Smooth muscle cell (in vitro differentiated cells): ENCODE measurements around the gene CHD3. TPM values are rescaled to one million over a fixed set of nuclear protein-coding genes. Genes with fewer than 3 reads are reported as not detected.

Experiments
- DNase-seq: peaks from one replicate; lab custom pipeline; 2025; ENCODE audit not compliant: unreplicated experiment; lab: John Stamatoyannopoulos, UW
- H2AFZ ChIP-seq: fragments of 200-600 bp; sonication (generic); 2 replicates; pipeline ENCODE4 v1.6.0; 2016; ENCODE audit warnings: antibody characterized with exemption, low read depth, mild to moderate bottlenecking
- H3F3A ChIP-seq: fragments of 200-600 bp; sonication (generic); 2 replicates; pipeline ENCODE4 v1.6.0; 2017; ENCODE audit warnings: antibody characterized with exemption, low read depth
- H3K27ac ChIP-seq: fragments of 200-600 bp; sonication (generic); 2 replicates; pipeline ENCODE4 v1.5.1; 2016; ENCODE audit warnings: low read depth, mild to moderate bottlenecking
- H3K27me3 ChIP-seq: fragments of 200-600 bp; sonication (generic); 2 replicates; pipeline ENCODE4 v1.6.1; 2016; ENCODE audit warnings: low read depth, mild to moderate bottlenecking
- H3K36me3 ChIP-seq: fragments of 200-600 bp; sonication (generic); 2 replicates; pipeline ENCODE4 v1.5.1; 2016; ENCODE audit warnings: low read depth
- H3K4me1 ChIP-seq: fragments of 200-600 bp; sonication (generic); 2 replicates; pipeline ENCODE4 v1.5.1; 2016; ENCODE audit warnings: low read depth
- H3K4me2 ChIP-seq: fragments of 200-600 bp; sonication (generic); 2 replicates; pipeline ENCODE4 v1.6.0; 2016; ENCODE audit warnings: mild to moderate bottlenecking
- H3K4me3 ChIP-seq: fragments of 200-600 bp; sonication (generic); 2 replicates; pipeline ENCODE4 v1.5.1; 2016; ENCODE audit warnings: mild to moderate bottlenecking
- H3K79me2 ChIP-seq: fragments of 200-600 bp; sonication (generic); 2 replicates; pipeline ENCODE4 v1.6.0; 2016; ENCODE audit warnings: low read depth, mild to moderate bottlenecking
- H3K9ac ChIP-seq: fragments of 200-600 bp; sonication (generic); 2 replicates; pipeline ENCODE4 v1.6.0; 2016; ENCODE audit warnings: low read depth
- H3K9me3 ChIP-seq: fragments of 200-600 bp; sonication (generic); replicated peaks from 2 replicates; pipeline ENCODE4 v1.5.1; 2016; ENCODE audit warnings: low read depth
- H4K20me1 ChIP-seq: fragments of 200-600 bp; sonication (generic); 2 replicates; pipeline ENCODE4 v1.6.0; 2016; ENCODE audit warnings: low read depth
- CTCF ChIP-seq: fragments of 200-600 bp; sonication (generic); IDR thresholded peaks from 2 replicates; pipeline ENCODE4 v1.5.1; 2017; ENCODE audit warnings: borderline replicate concordance, mild to moderate bottlenecking, antibody characterized with exemption; ENCODE audit not compliant: insufficient read depth, poor library complexity, severe bottlenecking
- WGBS: methylation state at CpG from one replicate; pipeline ENCODE4 v1.1.7; 2016; ENCODE audit warnings: low lambda C conversion rate; 5-methylcytosine and 5-hydroxymethylcytosine counted together
- polyA plus RNA-seq: library from polyadenylated mRNA; unstranded; fragments of >200 nt; fragmentation: Nextera tagmentation; extraction: Ambion mirVana; gene quantifications from 2 replicates; pipeline ENCODE4 v1.2.1, GENCODE V29; 2016
- small RNA-seq: library from RNA; depleted of rRNA; stranded (forward); fragments of <200 nt; gene quantifications from one replicate; pipeline ENCODE3, GENCODE V24; 2014
- total RNA-seq: library from RNA; depleted of rRNA; stranded (reverse); fragments of >200 nt; gene quantifications from 2 replicates; pipeline ENCODE4 v1.2.3, GENCODE V29; 2014

CHD3 gene
- total and polyA plus RNA-seq, 2 experiments from 2014 or later, result 16.3 to 34.9 TPM

GRCh38 chr17:7961421-7961820 lies 72.8 kb downstream of the CHD3 start:
- 24% methylated on average over 2 of the region's 2 CpGs for WGBS
- TF ChIP-seq CTCF, result no peak
- H3K4me3 ChIP-seq, result no peak overlapping the region
- H4K20me1 ChIP-seq, result no peaks in the 10 kb centered on the region
- no peaks in the 10 kb centered on the region for H3K4me1 ChIP-seq
- no peaks in the 10 kb centered on the region for H3K79me2 ChIP-seq
- peaks cover 3% of the 10 kb centered on the region for H3F3A ChIP-seq
- no peak overlapping the region for H2AFZ ChIP-seq
- H3K4me2 ChIP-seq, result no peak overlapping the region
- DNase-seq, result no peak
- no peak overlapping the region for H3K27ac ChIP-seq
- no peaks in the 10 kb centered on the region for H3K36me3 ChIP-seq
- H3K9me3 ChIP-seq, result no peaks in the 10 kb centered on the region
- H3K9ac ChIP-seq, result no peak overlapping the region
- no peaks in the 10 kb centered on the region for H3K27me3 ChIP-seq

Small RNA genes lying within 50 kb of the gene (small RNA-seq; reads per million reads assigned to genes)
- 156 reads per million, percentile 99 among the genes with 10 or more reads in this experiment for gene SCARNA21

Other genes with a start within 250 kb of the CHD3 start
- 0.27 and 0.85 TPM in 2 replicates for gene ATP1B2, start 237.9 kb upstream of the CHD3 start, total RNA-seq
- 4.1 and 4.4 TPM in 2 replicates for gene ATP1B2, start 237.9 kb upstream of the CHD3 start, polyA plus RNA-seq
- 25.4 and 55.1 TPM in 2 replicates for gene TP53, start 201.3 kb upstream of the CHD3 start, total RNA-seq
- 21.1 and 27.6 TPM in 2 replicates for gene TP53, start 201.3 kb upstream of the CHD3 start, polyA plus RNA-seq
- gene WRAP53, start 200.3 kb upstream of the CHD3 start, total RNA-seq, result 8.2 and 8.9 TPM in 2 replicates
- gene WRAP53, start 200.3 kb upstream of the CHD3 start, polyA plus RNA-seq, result 17.1 and 18.9 TPM in 2 replicates
- gene EFNB3, start 183.6 kb upstream of the CHD3 start, total RNA-seq, result 4.8 and 8.1 TPM in 2 replicates
- 6.2 and 6.7 TPM in 2 replicates for gene EFNB3, start 183.6 kb upstream of the CHD3 start, polyA plus RNA-seq
- 0.49 TPM in 1 of 2 replicates, not detected in the other for gene DNAH2, start 171.0 kb upstream of the CHD3 start, total RNA-seq
- gene DNAH2, start 171.0 kb upstream of the CHD3 start, polyA plus RNA-seq, result not detected in 2 replicates
- 4.3 and 9.1 TPM in 2 replicates for gene KDM6B, start 54.6 kb upstream of the CHD3 start, total RNA-seq
- 5.8 and 11.1 TPM in 2 replicates for gene KDM6B, start 54.6 kb upstream of the CHD3 start, polyA plus RNA-seq
- 5.1 and 8.6 TPM in 2 replicates for gene TMEM88, start 33.7 kb upstream of the CHD3 start, total RNA-seq
- 12.7 and 16.1 TPM in 2 replicates for gene TMEM88, start 33.7 kb upstream of the CHD3 start, polyA plus RNA-seq
- 30.6 and 76.4 TPM in 2 replicates for gene NAA38, start 31.2 kb upstream of the CHD3 start, total RNA-seq
- 86.1 and 99.4 TPM in 2 replicates for gene NAA38, start 31.2 kb upstream of the CHD3 start, polyA plus RNA-seq
- 8.6 and 9.3 TPM in 2 replicates for gene CYB5D1, start 30.8 kb upstream of the CHD3 start, total RNA-seq
- 6.6 and 7.9 TPM in 2 replicates for gene CYB5D1, start 30.8 kb upstream of the CHD3 start, polyA plus RNA-seq
- 3.4 and 5.4 TPM in 2 replicates for gene RNF227, start 27.5 kb downstream of the CHD3 start, total RNA-seq
- gene RNF227, start 27.5 kb downstream of the CHD3 start, polyA plus RNA-seq, result 3.5 and 5.1 TPM in 2 replicates
- gene KCNAB3, start 41.1 kb downstream of the CHD3 start, total RNA-seq, result 4.6 and 8.7 TPM in 2 replicates
- 4.4 and 5.3 TPM in 2 replicates for gene KCNAB3, start 41.1 kb downstream of the CHD3 start, polyA plus RNA-seq
- 53.6 and 56.2 TPM in 2 replicates for gene TRAPPC1, start 43.2 kb downstream of the CHD3 start, total RNA-seq
- 364 and 392 TPM in 2 replicates for gene TRAPPC1, start 43.2 kb downstream of the CHD3 start, polyA plus RNA-seq
- gene CNTROB, start 43.4 kb downstream of the CHD3 start, total RNA-seq, result 11.1 and 23.5 TPM in 2 replicates
- 20.6 and 26.3 TPM in 2 replicates for gene CNTROB, start 43.4 kb downstream of the CHD3 start, polyA plus RNA-seq
- gene GUCY2D, start 113.8 kb downstream of the CHD3 start, total RNA-seq, result 0.09 TPM in 1 of 2 replicates, not detected in the other
- 0.30 and 0.57 TPM in 2 replicates for gene GUCY2D, start 113.8 kb downstream of the CHD3 start, polyA plus RNA-seq
- gene ALOX15B, start 150.3 kb downstream of the CHD3 start, total RNA-seq, result 0.18 and 0.27 TPM in 2 replicates
- 0.69 and 1.1 TPM in 2 replicates for gene ALOX15B, start 150.3 kb downstream of the CHD3 start, polyA plus RNA-seq
- 4.7 and 4.9 TPM in 2 replicates for gene ALOX12B, start 198.9 kb downstream of the CHD3 start, total RNA-seq
- 3.0 and 3.7 TPM in 2 replicates for gene ALOX12B, start 198.9 kb downstream of the CHD3 start, polyA plus RNA-seq
- gene ALOXE3, start 229.7 kb downstream of the CHD3 start, total RNA-seq, result 1.1 and 1.7 TPM in 2 replicates
- gene ALOXE3, start 229.7 kb downstream of the CHD3 start, polyA plus RNA-seq, result 0.25 and 2.3 TPM in 2 replicates
- gene HES7, start 235.3 kb downstream of the CHD3 start, total RNA-seq, result not detected in 2 replicates
- not detected in 2 replicates for gene HES7, start 235.3 kb downstream of the CHD3 start, polyA plus RNA-seq